Fibroblast of lung (primary cell): Measurements from ENCODE around the gene SNPH. TPM values are rescaled to one million over a fixed set of nuclear protein-coding genes. Genes with fewer than 3 reads are reported as not detected.
A peak's percentile ranks its signal among the peaks of the same experiment; 100 is the strongest.

Experiments used
- DNase-seq, 2 donors: peaks; one replicate each; pipeline versions ENCODE4 v3.0.0 to v3.0.0-alpha.2; 2010; ENCODE audit warnings: low read depth in 2 of 2
- H2AFZ ChIP-seq: 2 replicates; pipeline ENCODE4 v1.5.1; 2012; ENCODE audit warnings: low read length, control low read depth, inconsistent platforms
- H3K27ac ChIP-seq: 2 replicates; pipeline ENCODE4 v1.5.1; 2011; ENCODE audit warnings: low read length, control low read depth; ENCODE audit not compliant: insufficient read depth
- H3K27me3 ChIP-seq: 2 replicates; pipeline ENCODE4 v1.5.1; 2011; ENCODE audit warnings: mild to moderate bottlenecking, low read length; ENCODE audit not compliant: control insufficient read depth, insufficient read depth
- H3K36me3 ChIP-seq: 2 replicates; pipeline ENCODE4 v1.5.1; 2011; ENCODE audit warnings: low read length; ENCODE audit not compliant: control insufficient read depth, insufficient read depth
- H3K4me1 ChIP-seq: 2 replicates; pipeline ENCODE4 v1.5.1; 2011; ENCODE audit warnings: low read length; ENCODE audit not compliant: control insufficient read depth, insufficient read depth; ENCODE audit errors: extremely low read depth
- H3K4me2 ChIP-seq: 2 replicates; pipeline ENCODE4 v1.5.1; 2011; ENCODE audit warnings: low read length, control low read depth; ENCODE audit not compliant: insufficient read depth; ENCODE audit errors: extremely low read depth
- H3K4me3 ChIP-seq, 4 experiments: fragments of 200-600 bp in 1 of 4; sonication (generic) in 1 of 4; replicated peaks in 1 of 4; 2 replicates each; pipeline ENCODE4 v1.5.1; 2011 to 2016; ENCODE audit warnings: low read length in 4 of 4, low read depth in 3 of 4, mild to moderate bottlenecking in 3 of 4, control low read depth in 2 of 4, inconsistent platforms in 1 of 4, mixed read lengths in 1 of 4; ENCODE audit not compliant: insufficient read depth in 1 of 4; ENCODE audit errors: control extremely low read depth in 1 of 4
- H3K79me2 ChIP-seq: 2 replicates; pipeline ENCODE4 v1.5.1; 2012; ENCODE audit warnings: mild to moderate bottlenecking, low read length, inconsistent platforms; ENCODE audit not compliant: control insufficient read depth, insufficient read depth
- H3K9ac ChIP-seq: 2 replicates; pipeline ENCODE4 v1.5.1; 2011; ENCODE audit warnings: mild to moderate bottlenecking, low read length, control low read depth; ENCODE audit not compliant: insufficient read depth
- H3K9me3 ChIP-seq: 2 replicates; pipeline ENCODE4 v1.5.1; 2012; ENCODE audit warnings: low read depth, low read length; ENCODE audit not compliant: control insufficient read depth, insufficient read depth
- H4K20me1 ChIP-seq: 2 replicates; pipeline ENCODE4 v1.5.1; 2011; ENCODE audit warnings: low read length; ENCODE audit not compliant: control insufficient read depth, insufficient read depth; ENCODE audit errors: extremely low read depth
- CTCF ChIP-seq, 2 donors: IDR thresholded peaks in 1 of 2; conservative IDR thresholded peaks in 1 of 2; 1 replicate in 1 of 2; 2 replicates in 1 of 2; pipeline ENCODE4 v1.5.1; 2011 to 2012; ENCODE audit warnings: low read length in 2 of 2, control low read depth in 1 of 2, inconsistent platforms in 1 of 2, low read depth in 1 of 2, mild to moderate bottlenecking in 1 of 2
- EZH2 ChIP-seq: IDR thresholded peaks from 2 replicates; pipeline ENCODE4 v1.5.1; 2012; ENCODE audit warnings: low read length, control low read depth, mild to moderate bottlenecking; ENCODE audit errors: missing control alignments
- polyA plus RNA-seq, 2 donors: library from polyadenylated mRNA; depleted of rRNA in 1 of 2; stranded (reverse) in 1 of 2; unstranded in 1 of 2; fragments of >200 nt; gene quantifications; 2 replicates each; pipeline ENCODE4 v1.2.1, GENCODE V29; 2011 to 2012; ENCODE audit warnings: missing spikeins in 1 of 2
- total RNA-seq: library from RNA; depleted of rRNA; stranded (reverse); fragments of >200 nt; gene quantifications from 2 replicates; pipeline ENCODE4 v1.2.1, GENCODE V29; 2014

Gene SNPH
- total and polyA plus RNA-seq, 2 donors (not counting 1 experiment from before 2014, with no cell fraction given): 0.85 to 18.5 TPM

- no peak overlapping the region for H3K27ac ChIP-seq
- H3K9ac ChIP-seq: no peak overlapping the region
Measured at GRCh38 chr20:1291191-1291741, 25.2 kb downstream of the SNPH start.

GRCh38 chr20:1292620-1293019 is 26.5 kb downstream of the SNPH start:
- Histone ChIP-seq H3K27ac (no peak overlapping the region), H3K9ac (no peak overlapping the region), H3K79me2 (no peaks in the 10 kb centered on the region), H2AFZ (no peak overlapping the region), H4K20me1 (no peaks in the 10 kb centered on the region), H3K9me3 (no peaks in the 10 kb centered on the region), H3K27me3 (no peaks in the 10 kb centered on the region), H3K4me3 (no peak overlapping the region), H3K4me1 (no peaks in the 10 kb centered on the region), H3K36me3 (no peaks in the 10 kb centered on the region), H3K4me2 (no peak overlapping the region)
- no peak for DNase-seq
- no peak for TF ChIP-seq CTCF (conservative IDR thresholded peaks at IDR 0.05 in 1 of 2, IDR thresholded peaks at IDR 0.05 in 1 of 2; ENCODE audit: low read depth in 1 of 2, low read length in 2 of 2)
- TF ChIP-seq EZH2: no peak

More at GRCh38 chr20:1291191-1291741, 25.2 kb downstream of the SNPH start:
- Histone ChIP-seq H4K20me1 (no peaks in the 10 kb centered on the region), H3K79me2 (no peaks in the 10 kb centered on the region), H3K27me3 (no peaks in the 10 kb centered on the region), H3K9me3 (no peaks in the 10 kb centered on the region), H2AFZ (no peak overlapping the region), H3K4me3 (no peak overlapping the region), H3K4me1 (no peaks in the 10 kb centered on the region), H3K36me3 (no peaks in the 10 kb centered on the region), H3K4me2 (no peak overlapping the region)
- DNase-seq: peak; percentile 26 to 53
- TF ChIP-seq CTCF (conservative IDR thresholded peaks at IDR 0.05 in 1 of 2, IDR thresholded peaks at IDR 0.05 in 1 of 2; ENCODE audit: low read depth in 1 of 2, low read length in 2 of 2) (no peak), EZH2 (no peak)

DNA sequence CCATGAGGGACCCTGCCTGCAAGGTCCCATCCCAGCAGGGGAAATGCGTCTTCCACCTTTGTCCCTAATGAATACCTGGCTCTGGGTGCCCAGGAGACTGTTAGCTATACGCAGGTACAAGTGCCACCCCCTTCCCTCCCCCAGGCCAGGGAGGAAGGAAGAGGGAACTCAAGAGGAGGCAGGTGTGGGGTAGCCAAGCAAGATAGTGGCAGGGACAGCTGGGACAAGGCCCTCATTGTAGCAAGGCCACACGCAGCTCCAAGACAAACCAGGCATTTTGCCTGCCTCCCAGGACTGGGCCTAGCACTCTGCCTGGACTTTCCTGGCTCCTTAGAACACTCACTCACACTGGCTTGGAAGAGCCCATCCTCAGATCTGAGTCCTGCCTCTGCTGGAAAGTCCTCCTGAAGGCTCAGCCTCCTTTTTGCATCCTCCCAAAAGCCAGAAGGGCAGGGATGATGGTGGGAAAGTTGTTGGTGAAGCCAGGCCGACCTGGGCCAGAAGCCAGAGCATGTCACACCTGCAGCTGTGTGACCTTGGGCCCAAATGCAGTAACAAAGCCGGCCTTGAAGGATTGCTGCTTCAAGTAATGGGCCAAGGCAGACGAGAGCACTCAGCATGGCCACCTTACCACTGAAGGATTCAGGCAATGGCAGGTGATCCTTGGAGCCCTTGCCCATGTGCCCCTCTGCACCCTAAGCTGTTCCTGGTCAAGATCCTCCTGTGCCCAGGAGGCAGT is 27.7 kb downstream of the SNPH start:
- Histone ChIP-seq H3K4me1 (no peaks in the 10 kb centered on the region), H3K9me3 (no peaks in the 10 kb centered on the region), H2AFZ (no peak overlapping the region), H3K4me3 (no peak overlapping the region), H3K27ac (no peak overlapping the region), H3K27me3 (no peaks in the 10 kb centered on the region), H3K36me3 (no peaks in the 10 kb centered on the region), H3K4me2 (no peak overlapping the region), H3K9ac (no peak overlapping the region), H3K79me2 (no peaks in the 10 kb centered on the region), H4K20me1 (no peaks in the 10 kb centered on the region)
- TF ChIP-seq EZH2: no peak
- TF ChIP-seq CTCF (conservative IDR thresholded peaks at IDR 0.05 in 1 of 2, IDR thresholded peaks at IDR 0.05 in 1 of 2; ENCODE audit: low read depth in 1 of 2, low read length in 2 of 2): no peak
- no peak for DNase-seq
